KBM-7 (cell line): ENCODE results near the gene NBPF3.
A peak's percentile ranks its signal among the peaks of the same experiment; 100 is the strongest.

Experiments
- DNase-seq: peaks from one replicate; pipeline ENCODE4 v3.0.0-alpha.2; 2015
- in situ Hi-C: fragments of 300-500 bp; cut with MboI; formaldehyde crosslinking; loops from 2 replicates; pipeline ENCODE4 v1.14.3; 2020; ENCODE audit warnings: low sequenced_read_pairs, low pct_unique_long_range_greater_than_20kb, mixed read lengths

The NBPF3 gene

GRCh38 chr1:21489146-21489545 lies 49.2 kb downstream of the NBPF3 start:
- DNase-seq = no peak
- in situ Hi-C loops = no loop called here

- in situ Hi-C loops = no loop called here
- peak; percentile 51 for DNase-seq
These were observed 51.0 kb downstream of the NBPF3 start for GRCh38 chr1:21490774-21491487.

- in situ Hi-C loops = no loop called here
- DNase-seq = peak; percentile 29
These were observed 51.8 kb downstream of the NBPF3 start for GRCh38 chr1:21491488-21492355.

GRCh38 chr1:21492356-21492625 lies 52.4 kb downstream of the NBPF3 start:
- in situ Hi-C loops = no loop called here

GRCh38 chr1:21494196-21494595 lies 54.3 kb downstream of the NBPF3 start:
- in situ Hi-C loops = no loop called here

More at GRCh38 chr1:21492356-21492625, 52.4 kb downstream of the NBPF3 start:
- no peak for DNase-seq

GRCh38 chr1:21495225-21495820 lies 55.4 kb downstream of the NBPF3 start:
- in situ Hi-C loops = no loop called here
- no peak for DNase-seq

More at GRCh38 chr1:21494196-21494595, 54.3 kb downstream of the NBPF3 start:
- DNase-seq = no peak

- in situ Hi-C loops = no loop called here
- DNase-seq = no peak
These were observed 56.1 kb downstream of the NBPF3 start for GRCh38 chr1:21496063-21496462.

- DNase-seq = no peak
- in situ Hi-C loops = no loop called here
These were observed 56.9 kb downstream of the NBPF3 start for GRCh38 chr1:21496886-21497285.

GRCh38 chr1:21497466-21498061 lies 57.6 kb downstream of the NBPF3 start:
- in situ Hi-C loops = no loop called here
- no peak for DNase-seq

- DNase-seq = no peak
- in situ Hi-C loops = no loop called here
These were observed 59.5 kb downstream of the NBPF3 start for GRCh38 chr1:21499283-21499950.

- in situ Hi-C loops = no loop called here
These were observed 63.9 kb downstream of the NBPF3 start for GRCh38 chr1:21503706-21504377.

GRCh38 chr1:21506804-21507203 lies 66.9 kb downstream of the NBPF3 start:
- no peak for DNase-seq
- in situ Hi-C loops = no loop called here

More at GRCh38 chr1:21503706-21504377, 63.9 kb downstream of the NBPF3 start:
- no peak for DNase-seq

GRCh38 chr1:21507511-21508270 lies 67.8 kb downstream of the NBPF3 start:
- no peak for DNase-seq
- in situ Hi-C loops = no loop called here

- in situ Hi-C loops = no loop called here
These were observed 68.8 kb downstream of the NBPF3 start for GRCh38 chr1:21508580-21509350.

GRCh38 chr1:21509351-21510112 lies 69.6 kb downstream of the NBPF3 start, which contains the start of gene ALPL:
Gene ALPL, plus strand, starts transcription at chr1:21509423. Its CDS starts 44,659 bp downstream, at chr1:21554082.
- no peak for DNase-seq
- in situ Hi-C loops = no loop called here

More at GRCh38 chr1:21508580-21509350, 68.8 kb downstream of the NBPF3 start:
- DNase-seq = peak; percentile 68

- no peak for DNase-seq
- in situ Hi-C loops = no loop called here
These were observed 70.2 kb downstream of the NBPF3 start for GRCh38 chr1:21510113-21510493.
